ENCODE measurements around the gene WFIKKN1. TPM values are rescaled to one million over a fixed set of nuclear protein-coding genes. Genes with fewer than 3 reads are reported as not detected.

WFIKKN1 gene
- total RNA-seq, 2 donors from 2014 or later = 0.52 to 0.71 TPM

GRCh38 chr16:662095-662494 is 31.3 kb downstream of the WFIKKN1 start:
- Histone ChIP-seq H3K9me3 (no peaks in the 10 kb centered on the region), H3K4me1 (peaks cover 0 to 15% of the 10 kb centered on the region in 2 donors), H3K27me3 (no peaks in the 10 kb centered on the region), H3K36me3 (no peaks in the 10 kb centered on the region), H3K27ac (no peak overlapping the region), H3K4me3 (no peak overlapping the region)
- TF ChIP-seq CTCF (IDR thresholded peaks at IDR 0.05) = no peak
- DNase-seq (ENCODE audit: low spot score) = no peak

- H3K36me3 ChIP-seq = no peaks in the 10 kb centered on the region
- H3K4me1 ChIP-seq = peaks cover 0 to 20% of the 10 kb centered on the region in 2 donors
- H3K4me3 ChIP-seq = no peak overlapping the region
- no peaks in the 10 kb centered on the region for H3K9me3 ChIP-seq
- H3K27ac ChIP-seq = no peak overlapping the region
- no peak for TF ChIP-seq CTCF (IDR thresholded peaks at IDR 0.05)
- no peaks in the 10 kb centered on the region for H3K27me3 ChIP-seq
- no peak for DNase-seq (ENCODE audit: low spot score)
Observed at GRCh38 chr16:662597-662996, 31.8 kb downstream of the WFIKKN1 start.

GRCh38 chr16:666572-666971 is 35.8 kb downstream of the WFIKKN1 start:
- no peak overlapping the region for H3K27ac ChIP-seq
- no peaks in the 10 kb centered on the region for H3K27me3 ChIP-seq
- DNase-seq (ENCODE audit: low spot score) = no peak
- H3K4me1 ChIP-seq = peaks cover 0 to 24% of the 10 kb centered on the region in 2 donors
- peaks cover 23% of the 10 kb centered on the region for H3K36me3 ChIP-seq
- no peak for TF ChIP-seq CTCF (IDR thresholded peaks at IDR 0.05)
- no peaks in the 10 kb centered on the region for H3K9me3 ChIP-seq
- no peak overlapping the region for H3K4me3 ChIP-seq

- TF ChIP-seq CTCF (IDR thresholded peaks at IDR 0.05) = no peak
- no peaks in the 10 kb centered on the region for H3K9me3 ChIP-seq
- H3K4me1 ChIP-seq = peaks cover 0 to 23% of the 10 kb centered on the region in 2 donors
- peak overlapping the region; percentile 90 to 92 for H3K27ac ChIP-seq
- no peak for DNase-seq (ENCODE audit: low spot score)
- H3K4me3 ChIP-seq = peak overlapping the region in 1 of 2 donors; percentile 100
- H3K27me3 ChIP-seq = no peaks in the 10 kb centered on the region
- peaks cover 30% of the 10 kb centered on the region for H3K36me3 ChIP-seq
Observed at GRCh38 chr16:667113-667779, 36.5 kb downstream of the WFIKKN1 start.

- peak; percentile 96 to 97 for TF ChIP-seq CTCF (IDR thresholded peaks at IDR 0.05)
- no peaks in the 10 kb centered on the region for H3K9me3 ChIP-seq
- H3K36me3 ChIP-seq = peaks cover 37% of the 10 kb centered on the region
- H3K4me1 ChIP-seq = peaks cover 0 to 23% of the 10 kb centered on the region in 2 donors
- DNase-seq (ENCODE audit: low spot score) = peak; percentile 91
- H3K27me3 ChIP-seq = no peaks in the 10 kb centered on the region
- H3K4me3 ChIP-seq = peak within 1 kb of the TSS; percentile 99 to 100
- peak within 1 kb of the TSS; percentile 90 to 92 for H3K27ac ChIP-seq
Observed at GRCh38 chr16:667780-668518, 37.2 kb downstream of the WFIKKN1 start, which contains the start of gene RHOT2. RHOT2 (plus strand) TSS chr16:668132; CDS start chr16:668200, 68 bp downstream.
